Right lobe of liver (tissue), 4 donors: ENCODE data around the gene CHIC1.

Experiments used
- CTCF ChIP-seq, 4 donors: fragments of 200-600 bp in 3 of 4; fragments of 450-650 bp in 1 of 4; IDR thresholded peaks; one replicate each; pipeline versions ENCODE4 v1.5.1 to v1.8.0; 2016 to 2022; ENCODE audit warnings: antibody characterized with exemption in 4 of 4, mild to moderate bottlenecking in 2 of 4
- POLR2A ChIP-seq: fragments of 450-650 bp; IDR thresholded peaks from one replicate; pipeline ENCODE4 v1.6.1; 2017; ENCODE audit warnings: antibody characterized with exemption, mild to moderate bottlenecking
- donor health status: DM: no; HTN: no; CAD: no.
- donor health status: DM: no; HTN: no; CAD: no.
- donor health status: DM: no; HTN: yes; CAD: no.

GRCh38 chrX:73561801-73562200 lies 1.2 kb upstream of the CHIC1 start:
- no peak for TF ChIP-seq CTCF (IDR thresholded peaks at IDR 0.05)
- TF ChIP-seq POLR2A = no peak
